Endodermal cell (in vitro differentiated cells): ENCODE measurements around the gene SMPD2. TPM values are rescaled to one million over a fixed set of nuclear protein-coding genes. Genes with fewer than 3 reads are reported as not detected.
"Not testable (repeated sequence)": the region's sequence is repeated elsewhere in the genome, so short reads cannot be mapped to it uniquely, and the experiment has no call there.

Experiments
- DNase-seq: peaks from one replicate; pipeline ENCODE4 v3.0.0-alpha.2; 2017
- H3K27ac ChIP-seq: 2 replicates; pipeline ENCODE4 v1.5.1; 2013; ENCODE audit warnings: mild to moderate bottlenecking, low read depth, low read length, moderate library complexity
- H3K27me3 ChIP-seq: 2 replicates; pipeline ENCODE4 v1.6.1; 2013; ENCODE audit warnings: mild to moderate bottlenecking, low read length, moderate library complexity; ENCODE audit not compliant: insufficient read depth, control insufficient read depth, poor library complexity, severe bottlenecking
- H3K36me3 ChIP-seq: 2 replicates; pipeline ENCODE4 v1.7.0; 2013; ENCODE audit warnings: mild to moderate bottlenecking, low read length, moderate library complexity; ENCODE audit not compliant: control insufficient read depth, insufficient read depth
- H3K4me1 ChIP-seq: one replicate; pipeline ENCODE4 v1.7.0; 2013; ENCODE audit warnings: low read length; ENCODE audit not compliant: control insufficient read depth, insufficient read depth
- H3K4me3 ChIP-seq: 2 replicates; pipeline ENCODE4 v1.5.1; 2013; ENCODE audit warnings: mild to moderate bottlenecking, low read length, moderate library complexity
- H3K9ac ChIP-seq: 2 replicates; pipeline ENCODE4 v1.6.1; 2013; ENCODE audit warnings: mild to moderate bottlenecking, low read length, moderate library complexity; ENCODE audit not compliant: poor library complexity, severe bottlenecking; ENCODE audit errors: extremely low read depth
- H3K9me3 ChIP-seq: 2 replicates; pipeline ENCODE4 v1.6.1; 2013; ENCODE audit warnings: mild to moderate bottlenecking, low read length, moderate library complexity; ENCODE audit not compliant: control insufficient read depth
- H3K27ac Mint-ChIP-seq: 2 replicates; pipeline ENCODE4 v1.8.0; 2020; ENCODE audit warnings: mixed read lengths
- H3K27me3 Mint-ChIP-seq: 2 replicates; pipeline ENCODE4 v1.8.0; 2021; ENCODE audit warnings: mild to moderate bottlenecking, mixed read lengths; ENCODE audit not compliant: insufficient read depth
- H3K36me3 Mint-ChIP-seq: 2 replicates; pipeline ENCODE4 v1.8.0; 2020; ENCODE audit warnings: low read depth, mixed read lengths
- H3K4me1 Mint-ChIP-seq: 2 replicates; pipeline ENCODE4 v1.8.0; 2020; ENCODE audit warnings: mixed read lengths
- H3K4me3 Mint-ChIP-seq: 2 replicates; pipeline ENCODE4 v1.8.0; 2020; ENCODE audit warnings: mild to moderate bottlenecking, moderate library complexity, mixed read lengths
- H3K9me3 Mint-ChIP-seq: 2 replicates; pipeline ENCODE4 v1.8.0; 2020; ENCODE audit warnings: mild to moderate bottlenecking, mixed read lengths
- CTCF ChIP-seq: fragments of 200-600 bp; sonication (generic); conservative IDR thresholded peaks from 2 replicates; pipeline ENCODE4 v1.5.0; 2021; ENCODE audit warnings: antibody characterized with exemption, mild to moderate bottlenecking
- WGBS, 2 experiments: methylation state at CpG; one replicate each; pipeline versions ENCODE4 v1.1.5 to v1.1.7; 2013; ENCODE audit warnings: missing lambda C conversion rate in 2 of 2, mixed read lengths in 1 of 2; ENCODE audit not compliant: insufficient coverage in 1 of 2, insufficient read length in 1 of 2; 5-methylcytosine and 5-hydroxymethylcytosine counted together
- total RNA-seq, 2 donors: library from RNA; stranded (reverse); fragmentation: NEBNext Ultra II Directional in 1 of 2; extraction: Animal tissue kit (Norgen Biotek cat#: 25700) in 1 of 2; gene quantifications; 2 replicates in 1 of 2; 3 replicates in 1 of 2; pipeline ENCODE4 v1.2.1, GENCODE V29; 2021

Gene SMPD2
- total RNA-seq, 2 donors from 2014 or later: 11.1 to 12.0 TPM

DNA sequence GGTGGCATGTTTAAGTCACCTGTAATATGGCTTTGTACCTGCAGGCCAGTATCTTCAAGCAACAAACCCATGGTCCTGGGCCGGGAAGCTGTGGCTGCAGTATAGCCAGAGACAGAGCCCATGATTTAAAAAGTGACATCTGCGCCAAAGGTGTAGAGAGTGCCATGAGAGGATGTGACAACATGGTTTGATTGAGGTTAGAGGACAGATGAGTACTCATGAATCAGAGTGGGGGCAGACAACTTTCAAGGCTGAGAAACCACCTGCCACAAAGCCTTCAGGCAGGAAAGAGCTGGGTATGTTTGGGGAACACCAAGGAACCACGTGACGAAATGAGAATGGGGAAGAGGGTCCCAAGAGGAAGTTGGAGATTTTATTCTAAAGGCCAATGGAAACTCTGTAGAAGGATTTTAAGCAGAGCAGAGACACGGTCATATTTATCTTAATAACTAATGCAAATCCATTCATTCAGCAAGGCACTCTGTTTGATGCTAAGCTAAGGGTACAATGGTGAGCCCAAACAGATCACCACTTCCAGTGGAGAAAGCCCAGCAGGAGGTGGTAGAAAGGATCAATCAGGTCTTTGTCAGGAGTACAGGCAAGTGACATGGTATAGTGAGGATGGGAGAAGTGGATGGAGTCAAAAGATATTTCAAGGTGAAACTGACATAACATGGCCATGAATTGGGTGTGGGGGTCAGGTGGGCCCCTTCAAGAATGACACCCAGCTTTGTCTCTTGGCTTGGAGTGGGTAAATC lies 18.4 kb downstream of the SMPD2 start:
- H3K4me1 Mint-ChIP-seq: peaks cover 33% of the 10 kb centered on the region
- peaks cover 9% of the 10 kb centered on the region for H3K4me1 ChIP-seq
- no peak overlapping the region for H3K9ac ChIP-seq
- H3K9me3 Mint-ChIP-seq: peaks cover 2% of the 10 kb centered on the region
- H3K36me3 Mint-ChIP-seq: peaks cover 26% of the 10 kb centered on the region
- H3K27me3 ChIP-seq: peaks cover 30% of the 10 kb centered on the region
- H3K4me3 ChIP-seq: no peak overlapping the region
- peaks cover 45% of the 10 kb centered on the region for H3K27me3 Mint-ChIP-seq
- no peak for TF ChIP-seq CTCF
- H3K9me3 ChIP-seq: peaks cover 4% of the 10 kb centered on the region
- no peak overlapping the region for H3K27ac Mint-ChIP-seq
- WGBS, 2 experiments: 74 to 88% methylated on average over 1 to 5 of the region's 5 CpGs
- H3K27ac ChIP-seq: no peak overlapping the region
- peaks cover 13% of the 10 kb centered on the region for H3K36me3 ChIP-seq
- DNase-seq: peak; percentile 58
- no peak overlapping the region for H3K4me3 Mint-ChIP-seq

GRCh38 chr6:109460161-109460829 lies 19.8 kb downstream of the SMPD2 start:
- TF ChIP-seq CTCF: no peak
- Mint-ChIP-seq H3K4me1 (peaks cover 33% of the 10 kb centered on the region), H3K27ac (no peak overlapping the region), H3K9me3 (peaks cover 2% of the 10 kb centered on the region), H3K27me3 (peaks cover 33% of the 10 kb centered on the region), H3K36me3 (peaks cover 38% of the 10 kb centered on the region), H3K4me3 (no peak overlapping the region)
- WGBS, 2 experiments: 81 to 100% methylated on average over 1 to 2 of the region's 3 CpGs
- no peak for DNase-seq
- peaks cover 4% of the 10 kb centered on the region for H3K9me3 ChIP-seq
- H3K27ac ChIP-seq: no peak overlapping the region
- peaks cover 23% of the 10 kb centered on the region for H3K27me3 ChIP-seq
- H3K9ac ChIP-seq: no peak overlapping the region
- H3K4me1 ChIP-seq: peaks cover 9% of the 10 kb centered on the region
- no peak overlapping the region for H3K4me3 ChIP-seq
- peaks cover 26% of the 10 kb centered on the region for H3K36me3 ChIP-seq

DNA sequence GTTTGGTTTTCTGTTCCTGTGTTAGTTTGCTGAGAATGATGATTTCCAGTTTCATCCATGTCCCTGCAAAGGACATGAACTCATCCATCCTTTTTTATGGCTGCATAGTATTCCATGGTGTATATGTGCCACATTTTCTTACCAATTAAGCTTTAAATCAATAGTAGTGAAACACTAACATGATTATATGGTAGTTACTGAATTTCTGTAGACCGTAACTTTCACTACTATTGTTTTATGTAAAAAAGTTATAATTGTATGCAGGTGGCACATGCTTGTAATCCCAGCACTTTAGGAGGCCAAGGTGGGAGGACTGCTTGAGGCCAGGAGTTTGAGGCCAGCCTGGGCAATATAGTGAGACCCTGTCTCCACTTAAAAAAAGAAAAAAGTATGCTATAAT lies 20.7 kb downstream of the SMPD2 start:
- not testable (repeated sequence) for H3K9me3 ChIP-seq, H3K27ac Mint-ChIP-seq, H3K9me3 Mint-ChIP-seq, DNase-seq, H3K27ac ChIP-seq, H3K4me1 ChIP-seq, H3K4me3 ChIP-seq, H3K4me3 Mint-ChIP-seq, H3K9ac ChIP-seq
- WGBS, 2 experiments: 100% methylated on average over 1 of the region's 1 CpG
- peaks cover 35% of the 10 kb centered on the region for H3K36me3 ChIP-seq
- Mint-ChIP-seq H3K4me1 (peaks cover 33% of the 10 kb centered on the region), H3K27me3 (peaks cover 31% of the 10 kb centered on the region), H3K36me3 (peaks cover 47% of the 10 kb centered on the region)
- H3K27me3 ChIP-seq: peaks cover 23% of the 10 kb centered on the region
